ENCODE measurements around the gene MT1M. TPM values are rescaled to one million over a fixed set of nuclear protein-coding genes. Genes with fewer than 3 reads are reported as not detected.
"Not testable (repeated sequence)": the region's sequence is repeated elsewhere in the genome, so short reads cannot be mapped to it uniquely, and the experiment has no call there.

Gene MT1M
- total and polyA plus RNA-seq, 12 donors: 0.44 to 50.3 (median 9.3) TPM

DNA sequence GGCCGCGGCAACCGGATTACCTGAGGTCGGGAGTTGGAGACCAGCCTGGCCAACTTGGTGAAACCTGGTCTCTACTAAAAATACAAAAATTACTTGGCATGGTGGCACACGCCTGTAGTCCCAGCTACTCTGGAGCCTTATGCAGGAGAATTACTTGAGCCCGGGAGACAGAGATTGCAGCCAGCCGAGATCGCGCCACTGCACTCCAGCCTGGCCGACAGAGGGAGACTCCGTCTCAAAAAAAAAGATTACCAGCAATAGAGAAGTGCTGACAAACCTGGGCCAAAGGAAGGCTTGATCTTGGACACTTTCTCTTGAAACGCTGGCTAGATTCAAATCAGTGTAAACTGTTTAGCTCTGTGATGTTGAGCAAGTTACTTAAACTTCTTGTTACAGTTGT is 41.5 kb downstream of the MT1M start:
- no peak overlapping the region for H3K27ac ChIP-seq
- H3K4me3 ChIP-seq: no peak overlapping the region
- peak in 5 of 7 donors; percentile 40 to 70 (median 56) for DNase-seq
- TF ChIP-seq, protein P1, sequence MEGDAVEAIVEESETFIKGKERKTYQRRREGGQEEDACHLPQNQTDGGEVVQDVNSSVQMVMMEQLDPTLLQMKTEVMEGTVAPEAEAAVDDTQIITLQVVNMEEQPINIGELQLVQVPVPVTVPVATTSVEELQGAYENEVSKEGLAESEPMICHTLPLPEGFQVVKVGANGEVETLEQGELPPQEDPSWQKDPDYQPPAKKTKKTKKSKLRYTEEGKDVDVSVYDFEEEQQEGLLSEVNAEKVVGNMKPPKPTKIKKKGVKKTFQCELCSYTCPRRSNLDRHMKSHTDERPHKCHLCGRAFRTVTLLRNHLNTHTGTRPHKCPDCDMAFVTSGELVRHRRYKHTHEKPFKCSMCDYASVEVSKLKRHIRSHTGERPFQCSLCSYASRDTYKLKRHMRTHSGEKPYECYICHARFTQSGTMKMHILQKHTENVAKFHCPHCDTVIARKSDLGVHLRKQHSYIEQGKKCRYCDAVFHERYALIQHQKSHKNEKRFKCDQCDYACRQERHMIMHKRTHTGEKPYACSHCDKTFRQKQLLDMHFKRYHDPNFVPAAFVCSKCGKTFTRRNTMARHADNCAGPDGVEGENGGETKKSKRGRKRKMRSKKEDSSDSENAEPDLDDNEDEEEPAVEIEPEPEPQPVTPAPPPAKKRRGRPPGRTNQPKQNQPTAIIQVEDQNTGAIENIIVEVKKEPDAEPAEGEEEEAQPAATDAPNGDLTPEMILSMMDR (IDR thresholded peaks at IDR 0.05): peak; percentile 33 to 70 (median 62)
- no peak for TF ChIP-seq POLR2A (IDR thresholded peaks at IDR 0.05)
- no peaks in the 10 kb centered on the region for H3K9me3 ChIP-seq (replicated peaks in 1 of 3)
- 42 to 50% (median 46%) methylated on average over 9 to 12 of the region's 12 CpGs for WGBS, 4 donors
- intact Hi-C loops (cut with DNase I): no loop called here
- H3K36me3 ChIP-seq (replicated peaks in 1 of 2): no peaks in the 10 kb centered on the region
- peaks cover 0 to 4% of the 10 kb centered on the region in 2 donors for H3K4me1 ChIP-seq (replicated peaks in 1 of 2)
- H3K27me3 ChIP-seq: peaks cover 5% of the 10 kb centered on the region

DNA sequence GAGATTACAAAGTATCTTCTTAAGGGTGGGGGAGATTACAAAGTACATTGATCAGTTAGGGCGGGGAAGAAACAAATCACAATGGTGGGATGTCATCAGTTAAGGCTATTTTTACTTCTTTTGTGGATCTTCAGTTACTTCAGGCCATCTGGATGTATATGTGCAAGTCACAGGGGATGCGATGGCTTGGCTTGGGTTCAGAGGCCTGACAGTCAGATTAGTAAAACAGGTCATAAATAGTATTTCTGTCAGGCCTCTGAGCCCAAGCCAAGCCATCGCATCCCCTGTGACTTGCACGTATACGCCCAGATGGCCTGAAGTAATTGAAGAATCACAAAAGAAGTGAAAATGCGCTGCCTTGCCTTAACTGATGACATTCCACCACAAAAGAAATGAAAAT is 42.1 kb downstream of the MT1M start:
- WGBS, 4 donors: 79 to 91% (median 90%) methylated on average over 6 of the region's 6 CpGs
- H3K27me3 ChIP-seq; H3K9me3 ChIP-seq (replicated peaks in 1 of 3); H3K4me1 ChIP-seq (replicated peaks in 1 of 2); DNase-seq; H3K36me3 ChIP-seq (replicated peaks in 1 of 2); intact Hi-C loops (cut with DNase I); H3K27ac ChIP-seq; H3K4me3 ChIP-seq: not testable (repeated sequence)

DNA sequence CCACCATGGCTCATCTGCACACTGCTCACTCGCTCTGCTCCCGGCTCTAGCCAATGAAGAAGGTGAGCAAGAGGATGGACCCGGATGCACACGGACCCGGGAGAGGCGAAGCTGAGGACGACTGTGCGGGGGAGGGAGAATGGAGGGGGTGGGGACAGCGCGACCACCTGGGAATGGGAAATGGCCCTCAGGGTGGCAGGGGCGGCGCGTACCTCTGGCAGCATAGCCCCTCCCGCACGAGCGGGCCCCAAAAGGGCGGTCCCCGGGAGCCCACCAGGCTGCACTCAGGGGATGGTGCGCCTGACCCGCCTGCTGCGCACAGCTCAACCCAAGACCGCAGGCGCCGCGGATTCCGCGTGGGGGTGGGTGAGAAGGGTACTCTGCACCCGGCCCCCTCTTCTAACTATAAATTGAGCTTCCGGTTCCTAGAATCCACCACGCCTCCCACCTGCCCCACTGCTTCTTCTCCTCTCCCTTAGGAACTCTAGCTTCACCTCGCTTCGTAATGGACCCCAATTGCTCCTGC is 43.3 kb downstream of the MT1M start:
- TF ChIP-seq POLR2A (IDR thresholded peaks at IDR 0.05): no peak
- TF ChIP-seq, protein P1 (IDR thresholded peaks at IDR 0.05): no peak
- peaks cover 0 to 4% of the 10 kb centered on the region in 2 donors for H3K4me1 ChIP-seq (replicated peaks in 1 of 2)
- intact Hi-C loops (cut with DNase I): no loop called here
- H3K9me3 ChIP-seq (replicated peaks in 1 of 3): no peaks in the 10 kb centered on the region
- WGBS, 4 donors: 29 to 44% (median 31%) methylated on average over 14 to 32 of the region's 32 CpGs
- no peak for DNase-seq
- no peak overlapping the region for H3K27ac ChIP-seq
- H3K27me3 ChIP-seq: no peaks in the 10 kb centered on the region
- H3K4me3 ChIP-seq: no peak overlapping the region
- no peaks in the 10 kb centered on the region for H3K36me3 ChIP-seq (replicated peaks in 1 of 2)

DNA sequence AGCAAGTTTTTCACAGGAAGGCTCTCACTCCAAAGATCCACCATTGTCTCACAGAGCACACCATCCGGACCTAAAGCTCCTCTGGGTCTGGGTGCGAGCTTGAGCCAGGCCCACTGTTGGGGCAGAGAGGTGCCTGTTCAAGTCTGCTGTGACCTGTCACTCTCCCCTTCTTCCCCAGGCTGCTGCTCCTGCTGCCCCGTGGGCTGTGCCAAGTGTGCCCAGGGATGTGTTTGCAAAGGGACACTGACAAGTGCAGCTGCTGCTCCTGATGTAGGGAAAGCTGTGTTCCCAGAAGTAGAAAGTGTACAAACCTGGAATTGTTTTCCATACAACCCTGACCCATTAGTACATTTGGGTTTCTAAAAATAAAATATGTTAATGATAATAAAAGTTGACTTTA is 45.0 kb downstream of the MT1M start:
- no peaks in the 10 kb centered on the region for H3K9me3 ChIP-seq (replicated peaks in 1 of 3)
- intact Hi-C loops (cut with DNase I): no loop called here
- H3K27ac ChIP-seq: no peak overlapping the region
- H3K4me1 ChIP-seq (replicated peaks in 1 of 2): peaks cover 9 to 15% of the 10 kb centered on the region in 2 donors
- no peaks in the 10 kb centered on the region for H3K27me3 ChIP-seq
- H3K36me3 ChIP-seq (replicated peaks in 1 of 2): no peaks in the 10 kb centered on the region
- no peak overlapping the region for H3K4me3 ChIP-seq
- 77 to 100% (median 86%) methylated on average over 1 to 3 of the region's 3 CpGs for WGBS, 4 donors
- DNase-seq: no peak
- TF ChIP-seq, protein P1 (IDR thresholded peaks at IDR 0.05): no peak
- TF ChIP-seq POLR2A (IDR thresholded peaks at IDR 0.05): no peak

DNA sequence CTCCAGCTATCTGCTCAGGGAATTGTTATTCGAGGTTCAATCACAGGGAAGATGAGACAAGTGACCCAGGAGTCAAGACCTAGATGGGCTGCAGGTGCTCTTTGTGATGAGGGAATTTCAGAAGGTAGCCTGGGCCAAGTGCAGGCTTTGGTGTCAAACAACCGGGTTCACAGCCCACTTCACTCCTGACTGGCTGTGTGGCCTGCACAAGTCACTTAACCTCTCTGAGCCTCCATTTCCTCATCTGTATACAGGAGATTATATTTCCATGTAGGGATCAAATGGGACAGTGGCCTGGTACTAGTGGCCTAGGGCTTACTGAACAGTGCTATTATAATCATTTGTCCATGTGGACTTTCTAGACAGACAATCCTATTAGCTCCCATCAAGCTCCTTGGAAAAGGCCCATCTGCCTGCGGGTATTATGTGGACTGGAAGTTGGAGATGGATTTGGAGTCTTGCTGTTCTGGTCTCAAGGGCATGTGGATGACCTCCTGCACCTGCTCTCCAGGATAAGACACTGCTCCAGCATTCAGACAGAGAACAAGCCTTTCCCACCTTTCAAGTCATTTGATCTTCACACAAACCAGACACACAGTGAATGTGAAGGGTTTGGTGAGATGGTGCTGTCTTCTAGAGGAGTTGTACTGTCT is 46.7 kb downstream of the MT1M start:
- H3K27ac ChIP-seq: peak overlapping the region in 2 of 5 donors; percentile 88 to 89
- no peaks in the 10 kb centered on the region for H3K27me3 ChIP-seq
- no peak overlapping the region for H3K4me3 ChIP-seq
- H3K36me3 ChIP-seq (replicated peaks in 1 of 2): no peaks in the 10 kb centered on the region
- no peak for DNase-seq
- TF ChIP-seq, protein P1 (IDR thresholded peaks at IDR 0.05): no peak
- no peak for TF ChIP-seq POLR2A (IDR thresholded peaks at IDR 0.05)
- peaks cover 23 to 29% of the 10 kb centered on the region in 2 donors for H3K4me1 ChIP-seq (replicated peaks in 1 of 2)
- 88 to 100% (median 95%) methylated on average over 3 of the region's 3 CpGs for WGBS, 4 donors
- intact Hi-C loops (cut with DNase I): no loop called here
- no peaks in the 10 kb centered on the region for H3K9me3 ChIP-seq (replicated peaks in 1 of 3)
